IPS-NIHi7 (cell line): ENCODE results near the gene ITPRID1.

Experiments used
- DNase-seq: peaks from one replicate; pipeline ENCODE4 v3.0.0; 2012; ENCODE audit warnings: mixed read lengths; ENCODE audit errors: extremely low spot score

ITPRID1 gene

GRCh38 chr7:31695859-31696614, 182.1 kb downstream of the ITPRID1 start:
- no peak for DNase-seq

- DNase-seq, result peak; percentile 20
Measured at GRCh38 chr7:31699050-31699449, 185.2 kb downstream of the ITPRID1 start.

GRCh38 chr7:31702354-31702753, 188.5 kb downstream of the ITPRID1 start:
- DNase-seq, result no peak

- DNase-seq, result no peak
Measured at GRCh38 chr7:31705377-31705776, 191.5 kb downstream of the ITPRID1 start.

GRCh38 chr7:31707089-31707488, 193.2 kb downstream of the ITPRID1 start:
- DNase-seq, result no peak
